Glomerular endothelial cell (primary cell): ENCODE data around the gene PHOX2B. TPM values are rescaled to one million over a fixed set of nuclear protein-coding genes. Genes with fewer than 3 reads are reported as not detected.
"Not testable (repeated sequence)": the region's sequence is repeated elsewhere in the genome, so short reads cannot be mapped to it uniquely, and the experiment has no call there.

Experiments
- DNase-seq: peaks from one replicate; pipeline ENCODE4 v3.0.0-alpha.2; 2011; ENCODE audit warnings: low read depth, low spot score; ENCODE audit errors: extremely low read depth
- total RNA-seq: library from RNA; depleted of rRNA; stranded (reverse); fragments of >200 nt; gene quantifications from 2 replicates; pipeline ENCODE4 v1.2.3, GENCODE V29; 2015

The PHOX2B gene
- total RNA-seq, 1 donor from 2014 or later: not detected

GRCh38 chr4:41714364-41715000 lies 34.0 kb downstream of the PHOX2B start:
- no peak for DNase-seq

- DNase-seq: no peak
Measured at GRCh38 chr4:41713768-41714167, 34.8 kb downstream of the PHOX2B start.

- DNase-seq: no peak
Measured at GRCh38 chr4:41712425-41712824, 36.1 kb downstream of the PHOX2B start.

- not testable (repeated sequence) for DNase-seq
Measured at GRCh38 chr4:41711654-41712053, 36.9 kb downstream of the PHOX2B start.

GRCh38 chr4:41709844-41710481 lies 38.6 kb downstream of the PHOX2B start:
- DNase-seq: no peak

- no peak for DNase-seq
Measured at GRCh38 chr4:41703785-41704184, 44.7 kb downstream of the PHOX2B start.

GRCh38 chr4:41702770-41703169 lies 45.8 kb downstream of the PHOX2B start:
- no peak for DNase-seq

- no peak for DNase-seq
Measured at GRCh38 chr4:41701983-41702382, 46.5 kb downstream of the PHOX2B start.

GRCh38 chr4:41696763-41697162 lies 51.8 kb downstream of the PHOX2B start:
- DNase-seq: no peak

GRCh38 chr4:41696131-41696530 lies 52.4 kb downstream of the PHOX2B start:
- DNase-seq: no peak

Other genes with a start within 250 kb of the PHOX2B start
- 39.6 and 66.2 TPM in 2 replicates for gene LIMCH1, start 210.6 kb downstream of the PHOX2B start, total RNA-seq
- gene TMEM33, start 186.7 kb upstream of the PHOX2B start, total RNA-seq: 27.8 and 53.3 TPM in 2 replicates
- gene DCAF4L1, start 233.0 kb upstream of the PHOX2B start, total RNA-seq: 0.18 TPM in 1 of 2 replicates, not detected in the other
- gene SLC30A9, start 241.8 kb upstream of the PHOX2B start, total RNA-seq: 43.0 and 48.6 TPM in 2 replicates